GM12892 (cell line): ENCODE results near the gene ZSWIM4.

Source experiments
- POLR2A ChIP-seq: IDR thresholded peaks from 2 replicates; pipeline ENCODE4 v1.6.1; 2011; ENCODE audit warnings: low read depth, low read length, control low read depth
- TAF1 ChIP-seq: IDR thresholded peaks from 2 replicates; pipeline ENCODE4 v1.6.1; 2011; ENCODE audit warnings: low read depth, mild to moderate bottlenecking, control low read depth, low read length, borderline replicate concordance

DNA sequence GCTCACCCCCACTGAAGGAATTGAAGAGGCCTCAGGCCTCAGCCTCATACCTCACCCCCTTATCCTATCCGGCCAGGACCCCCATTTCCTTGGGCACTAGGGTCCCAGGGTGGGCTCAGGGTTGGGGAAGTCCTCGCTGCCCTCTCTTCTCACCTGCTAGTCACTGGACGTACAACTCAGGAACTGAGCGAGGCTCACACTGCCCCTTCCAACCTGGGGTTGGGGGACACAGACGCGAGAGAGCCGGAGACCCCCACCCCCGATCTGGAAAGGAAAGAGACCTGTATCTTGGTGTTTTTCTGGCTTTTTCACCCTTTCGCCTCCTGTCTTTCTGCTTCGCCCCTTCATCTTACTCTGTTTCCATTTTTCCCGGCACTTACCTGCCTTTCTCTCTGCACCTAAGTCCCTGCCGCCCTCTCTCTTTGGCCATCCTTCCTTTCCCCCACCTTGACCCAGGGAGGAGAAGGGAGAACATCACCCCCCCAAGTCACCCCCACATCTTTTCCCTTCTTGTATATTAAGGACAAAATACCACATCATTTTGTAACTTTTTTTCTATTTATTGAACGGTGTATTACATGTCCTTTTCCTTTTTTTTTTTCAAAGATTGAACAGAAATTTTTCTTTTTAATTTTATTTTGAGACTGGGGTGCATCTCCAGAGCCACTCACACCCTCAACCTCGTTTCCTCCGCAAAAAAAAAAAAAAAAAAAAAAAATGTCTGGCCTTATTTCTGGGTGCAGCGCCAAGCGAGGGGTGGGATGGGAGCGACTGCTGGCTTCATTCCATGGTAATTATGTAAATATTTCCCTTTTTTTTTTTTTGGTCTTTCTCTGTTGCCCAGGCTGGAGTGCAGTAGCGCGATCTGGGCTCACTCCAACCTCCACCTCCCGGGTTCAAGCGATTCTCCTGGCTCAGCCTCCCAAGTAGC lies 36.6 kb downstream of the ZSWIM4 start:
- TF ChIP-seq TAF1 (no peak), POLR2A (no peak)
